ENCODE data around the gene XG. TPM values are rescaled to one million over a fixed set of nuclear protein-coding genes. Genes with fewer than 3 reads are reported as not detected.
"Not testable (repeated sequence)": the region's sequence is repeated elsewhere in the genome, so short reads cannot be mapped to it uniquely, and the experiment has no call there.

XG gene
- total RNA-seq: 0.12 and 0.95 TPM in 2 replicates

GRCh38 chrX:2751874-2752300, at the start of gene XG:
Gene XG (plus strand): TSS chrX:2752040. CDS start chrX:2752275, 235 bp downstream.
- intact Hi-C loops (cut with micrococcal nuclease): not testable (repeated sequence)

GRCh38 chrX:2703991-2704369, 47.9 kb upstream of the XG start:
- intact Hi-C loops (cut with micrococcal nuclease): no loop called here

GRCh38 chrX:2705046-2705832, 46.6 kb upstream of the XG start:
- intact Hi-C loops (cut with micrococcal nuclease): no loop called here

DNA sequence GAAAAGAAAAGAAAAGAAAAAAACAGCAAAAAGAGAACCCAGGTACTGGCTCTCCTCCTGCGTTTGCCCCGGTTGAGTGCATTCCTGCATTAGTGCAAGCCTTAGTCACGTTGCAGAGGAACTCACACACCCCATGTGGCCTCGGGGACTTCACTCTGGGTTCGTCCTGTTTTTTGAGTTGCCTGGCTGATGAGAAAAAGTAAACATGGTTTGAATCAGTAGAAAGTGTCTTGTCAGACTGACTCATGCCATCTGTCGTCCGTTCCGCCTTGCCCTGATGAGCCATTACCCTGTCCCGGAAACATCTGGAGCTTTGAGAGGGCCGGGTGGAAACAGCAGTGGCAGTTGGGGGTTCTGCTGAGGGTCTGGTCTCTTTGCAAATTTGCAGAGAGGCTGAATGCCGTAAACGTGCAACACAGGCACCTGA, 44.5 kb upstream of the XG start:
- intact Hi-C loops (cut with micrococcal nuclease): no loop called here

GRCh38 chrX:2708021-2708420, 43.8 kb upstream of the XG start:
- intact Hi-C loops (cut with micrococcal nuclease): no loop called here

DNA sequence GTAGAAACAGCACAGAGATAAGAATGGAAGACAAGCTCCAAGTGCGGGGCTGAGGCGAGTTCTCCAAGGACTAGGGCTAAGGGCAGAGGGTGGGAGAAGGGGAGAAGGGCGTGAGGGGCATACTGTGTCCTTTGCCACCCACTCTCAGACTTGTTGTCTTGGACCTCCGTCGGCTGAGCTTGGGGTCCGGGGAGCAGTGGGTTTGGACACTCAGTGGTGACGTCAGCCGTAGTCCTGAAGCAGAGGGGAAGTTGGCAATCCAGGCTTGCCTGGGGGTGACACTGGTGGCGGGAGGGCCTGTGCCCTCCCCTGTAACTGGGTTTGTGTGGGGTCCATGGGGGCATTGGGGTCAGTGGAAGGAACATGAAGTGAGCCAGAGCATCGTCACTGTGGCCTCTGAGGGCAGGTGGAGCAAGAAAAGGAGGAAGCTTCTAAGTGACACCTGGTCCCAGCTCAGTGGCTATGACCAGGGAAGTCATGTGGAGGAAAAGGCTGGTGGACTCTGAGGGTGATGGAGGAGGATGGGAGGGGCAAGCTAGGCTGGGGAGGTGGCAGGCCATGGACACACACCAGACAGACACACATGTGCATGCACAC, 43.1 kb upstream of the XG start:
- intact Hi-C loops (cut with micrococcal nuclease): no loop called here

- intact Hi-C loops (cut with micrococcal nuclease): no loop called here
Measured at GRCh38 chrX:2709556-2709955, 42.3 kb upstream of the XG start.

- intact Hi-C loops (cut with micrococcal nuclease): loop anchor here (1.0 kb wide), 1 partner anchor 13 kb away; no protein-coding TSS in a partner anchor
Measured at GRCh38 chrX:2710041-2710840, 41.6 kb upstream of the XG start.

DNA sequence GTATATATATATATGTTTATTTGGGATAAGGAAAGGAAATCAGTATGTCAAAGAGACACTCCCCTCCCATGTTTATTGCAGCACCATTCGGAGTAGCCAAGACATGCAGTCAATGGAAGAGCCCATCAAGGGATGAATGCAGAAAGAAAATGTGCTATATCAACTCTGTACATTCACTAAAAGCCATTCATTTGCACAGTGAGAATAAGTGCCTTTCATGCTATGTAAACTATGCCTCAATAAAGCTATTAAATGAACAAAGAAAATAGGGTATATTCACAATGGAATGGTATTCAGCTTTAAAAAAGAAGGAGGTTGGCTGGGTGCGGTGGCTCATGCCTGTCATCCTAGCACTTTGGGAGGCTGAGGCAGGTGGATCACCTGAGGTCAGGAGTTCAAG, 40.4 kb upstream of the XG start:
- intact Hi-C loops (cut with micrococcal nuclease): no loop called here

GRCh38 chrX:2712428-2712827, 39.4 kb upstream of the XG start:
- intact Hi-C loops (cut with micrococcal nuclease): no loop called here

GRCh38 chrX:2712890-2713840, 38.7 kb upstream of the XG start:
- intact Hi-C loops (cut with micrococcal nuclease): no loop called here

DNA sequence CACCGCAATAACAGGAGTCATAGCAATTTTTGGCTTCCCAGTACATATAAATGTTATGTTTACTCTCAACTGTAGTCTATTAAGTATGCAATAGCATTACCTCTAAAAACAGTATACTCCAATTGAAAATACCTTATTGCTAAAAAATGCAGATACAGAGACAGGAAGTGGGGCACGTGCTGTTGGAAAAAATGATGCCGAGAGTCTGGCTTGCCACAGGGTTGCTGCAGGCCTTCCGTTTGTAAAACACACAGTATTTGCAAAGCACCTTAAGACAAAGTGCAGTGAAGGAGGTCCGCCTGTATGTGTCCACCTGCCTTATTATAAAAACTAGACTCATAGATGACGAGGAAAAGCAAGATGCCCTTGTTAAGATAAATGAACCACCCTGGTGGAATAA, 37.3 kb upstream of the XG start:
- intact Hi-C loops (cut with micrococcal nuclease): no loop called here

GRCh38 chrX:2715066-2715600, 36.7 kb upstream of the XG start:
- intact Hi-C loops (cut with micrococcal nuclease): no loop called here

DNA sequence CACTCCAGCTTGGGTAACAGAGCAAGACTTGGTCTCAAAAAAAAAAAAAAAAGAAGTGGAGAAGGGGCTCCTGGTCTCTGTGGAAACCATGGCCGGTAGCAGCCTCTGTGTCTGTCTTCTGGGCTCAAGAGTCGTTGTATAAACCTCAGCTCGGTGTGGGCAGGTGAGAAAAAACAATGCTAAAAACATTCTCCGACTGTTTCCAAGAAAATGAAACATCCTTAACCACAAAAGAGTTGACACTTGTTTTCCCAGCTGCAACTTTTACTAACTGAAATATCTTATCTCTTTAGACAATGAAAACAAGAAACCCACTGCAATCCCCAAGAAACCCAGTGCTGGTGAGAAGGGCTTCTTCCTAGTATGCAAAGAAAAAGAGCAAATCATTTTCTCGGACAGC, 34.5 kb upstream of the XG start:
- intact Hi-C loops (cut with micrococcal nuclease): no loop called here

GRCh38 chrX:2718821-2719220, 33.0 kb upstream of the XG start:
- intact Hi-C loops (cut with micrococcal nuclease): no loop called here

DNA sequence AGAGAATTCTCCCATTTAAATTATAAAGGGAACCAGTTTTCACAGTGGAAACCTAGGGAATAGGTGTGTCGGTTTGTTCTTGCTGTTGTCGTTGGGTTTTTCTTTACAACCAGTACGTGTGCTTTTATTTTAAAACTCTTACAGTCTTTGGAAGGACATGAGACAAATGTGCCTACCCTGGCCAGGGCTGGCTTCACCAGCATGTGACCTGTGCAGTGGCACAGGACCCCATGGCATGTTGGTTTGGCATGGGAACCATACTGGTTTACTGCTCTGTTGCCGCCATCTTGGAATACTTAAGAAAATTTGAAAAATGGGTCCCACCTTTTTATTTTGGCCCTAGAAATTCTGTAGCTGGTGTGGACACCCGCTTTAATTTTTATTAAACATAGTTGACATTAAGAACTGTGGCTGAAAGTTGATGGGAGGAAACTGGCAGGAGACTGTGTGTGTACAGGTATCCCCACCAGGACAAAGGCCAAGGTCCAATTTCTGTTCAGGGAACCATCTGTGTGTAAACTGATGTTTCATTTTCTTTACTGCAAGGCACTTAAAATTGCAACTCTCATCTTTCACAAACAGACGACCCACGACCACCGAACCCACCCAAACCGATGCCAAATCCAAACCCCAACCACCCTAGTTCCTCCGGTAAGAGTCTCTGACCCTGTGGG, 31.9 kb upstream of the XG start:
- intact Hi-C loops (cut with micrococcal nuclease): no loop called here

- intact Hi-C loops (cut with micrococcal nuclease): no loop called here
Measured at GRCh38 chrX:2723286-2723879, 28.5 kb upstream of the XG start.

DNA sequence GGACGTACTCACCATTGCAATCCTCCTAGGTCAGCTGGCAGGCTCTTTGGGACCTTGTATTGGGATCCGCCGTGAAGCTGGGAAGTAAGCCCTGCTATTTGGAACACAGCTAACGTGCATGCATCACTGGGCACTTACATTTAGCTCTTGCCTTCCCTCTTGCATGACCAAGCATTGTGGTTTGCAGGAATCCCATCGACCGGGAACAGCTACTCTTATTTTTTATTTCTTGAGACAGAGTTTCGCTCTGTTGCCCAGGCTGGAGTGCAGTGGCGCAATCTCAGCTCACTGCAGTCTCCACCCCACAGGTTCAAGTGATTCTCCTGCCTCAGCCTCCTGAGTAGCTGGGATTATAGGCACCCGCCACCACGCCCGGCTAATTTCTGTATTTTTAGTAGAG, 24.6 kb upstream of the XG start:
- intact Hi-C loops (cut with micrococcal nuclease): loop anchor here (5.0 kb wide), 1 partner anchor 35 kb away; the partner anchor contains the start of gene CD99

GRCh38 chrX:2732076-2732475, 19.8 kb upstream of the XG start:
- intact Hi-C loops (cut with micrococcal nuclease): no loop called here

GRCh38 chrX:2732649-2733048, 19.2 kb upstream of the XG start:
- intact Hi-C loops (cut with micrococcal nuclease): no loop called here
